Keratinocyte (primary cell): ENCODE data around the gene CFAP57. TPM values are rescaled to one million over a fixed set of nuclear protein-coding genes. Genes with fewer than 3 reads are reported as not detected.

Experiments
- DNase-seq: peaks from one replicate; pipeline ENCODE4 v3.0.0-alpha.2; 2011; ENCODE audit warnings: low read depth, missing footprints, low spot score
- FAIRE-seq: peaks from 2 replicates; lab custom pipeline; 2011; peaks lifted over from hg19 to GRCh38; lab: Jason Lieb, UNC
- H2AFZ ChIP-seq: 2 replicates; pipeline ENCODE4 v1.6.0; 2012; ENCODE audit warnings: low read length, control low read depth, inconsistent platforms; ENCODE audit not compliant: control insufficient read depth
- H3K27ac ChIP-seq: 2 replicates; pipeline ENCODE4 v1.5.1; 2011; ENCODE audit warnings: low read length; ENCODE audit not compliant: control insufficient read depth, insufficient read depth
- H3K27me3 ChIP-seq: 3 replicates; pipeline ENCODE4 v1.6.0; 2011; ENCODE audit warnings: low read length; ENCODE audit not compliant: control insufficient read depth, insufficient read depth; ENCODE audit errors: extremely low read depth
- H3K36me3 ChIP-seq, 2 experiments: 2 replicates in 1 of 2; 3 replicates in 1 of 2; pipeline ENCODE4 v1.5.1; 2011; ENCODE audit warnings: low read length in 2 of 2, mild to moderate bottlenecking in 1 of 2; ENCODE audit not compliant: control insufficient read depth in 2 of 2, insufficient read depth in 2 of 2; ENCODE audit errors: extremely low read depth in 1 of 2
- H3K4me1 ChIP-seq: 3 replicates; pipeline ENCODE4 v1.5.1; 2011; ENCODE audit warnings: low read length; ENCODE audit not compliant: control insufficient read depth, insufficient read depth; ENCODE audit errors: extremely low read depth
- H3K4me2 ChIP-seq: 3 replicates; pipeline ENCODE4 v1.6.0; 2011; ENCODE audit warnings: low read depth, low read length; ENCODE audit not compliant: control insufficient read depth, insufficient read depth; ENCODE audit errors: extremely low read depth
- H3K4me3 ChIP-seq, 3 experiments: fragments of 200-600 bp in 1 of 3; sonication (generic) in 1 of 3; 2 replicates in 2 of 3; 3 replicates in 1 of 3; pipeline ENCODE4 v1.5.1; 2011 to 2016; ENCODE audit warnings: low read length in 3 of 3, mild to moderate bottlenecking in 3 of 3, control low read depth in 2 of 3, inconsistent platforms in 1 of 3, low read depth in 1 of 3, mixed read lengths in 1 of 3, mixed run types in 1 of 3, moderate library complexity in 1 of 3; ENCODE audit not compliant: control insufficient read depth in 2 of 3, insufficient read depth in 2 of 3; ENCODE audit errors: extremely low read depth in 1 of 3
- H3K79me2 ChIP-seq: 2 replicates; pipeline ENCODE4 v1.6.0; 2012; ENCODE audit warnings: low read length; ENCODE audit not compliant: control insufficient read depth, insufficient read depth
- H3K9ac ChIP-seq: 3 replicates; pipeline ENCODE4 v1.6.0; 2011; ENCODE audit warnings: low read length; ENCODE audit not compliant: control insufficient read depth, insufficient read depth; ENCODE audit errors: extremely low read depth
- H3K9me1 ChIP-seq: 3 replicates; pipeline ENCODE4 v1.6.0; 2011; ENCODE audit warnings: low read length; ENCODE audit not compliant: control insufficient read depth, insufficient read depth; ENCODE audit errors: extremely low read depth
- H3K9me3 ChIP-seq: 2 replicates; pipeline ENCODE4 v1.5.1; 2012; ENCODE audit warnings: low read depth, low read length; ENCODE audit not compliant: control insufficient read depth
- H4K20me1 ChIP-seq: 3 replicates; pipeline ENCODE4 v1.6.0; 2011; ENCODE audit warnings: low read length; ENCODE audit not compliant: control insufficient read depth, insufficient read depth; ENCODE audit errors: extremely low read depth
- CTCF ChIP-seq, 3 experiments: IDR thresholded peaks in 1 of 3; conservative IDR thresholded peaks in 1 of 3; optimal IDR thresholded peaks in 1 of 3; 2 replicates in 2 of 3; 3 replicates in 1 of 3; pipeline versions ENCODE3 to v1.5.1; 2011; ENCODE audit warnings: low read length in 3 of 3, mild to moderate bottlenecking in 3 of 3, moderate library complexity in 2 of 3, control low read depth in 1 of 3, inconsistent platforms in 1 of 3; ENCODE audit not compliant: insufficient read depth in 2 of 3; ENCODE audit errors: extremely low read depth in 1 of 3
- EZH2 ChIP-seq: IDR thresholded peaks from one replicate; pipeline ENCODE4 v1.6.1; 2012; ENCODE audit warnings: inconsistent platforms, mild to moderate bottlenecking, low read length, moderate library complexity
- dilution Hi-C: fragments of 300-500 bp; cut with MboI; formaldehyde crosslinking; loops from one replicate; pipeline ENCODE4 v1.7.0; 2020; ENCODE audit warnings: low sequenced_read_pairs; ENCODE audit not compliant: extremely low pct_ligation_motif_present
- polyA plus RNA-seq, 5 experiments: library from polyadenylated mRNA; depleted of rRNA in 3 of 5; stranded (reverse) in 3 of 5; stranded (forward) in 1 of 5; unstranded in 1 of 5; fragments of >200 nt; gene quantifications; 1 replicate in 1 of 5; 2 replicates in 3 of 5; 3 replicates in 1 of 5; pipeline versions ENCODE4 v1.2.1 to v1.2.3, GENCODE V29; 2011 to 2012; ENCODE audit warnings: missing spikeins in 2 of 5, low read depth in 1 of 5, low replicate concordance in 1 of 5

CFAP57 gene
- polyA plus RNA-seq, 1 donor (not counting 4 experiments of a cell fraction or from before 2014, with no cell fraction given), result 0.39 TPM

DNA sequence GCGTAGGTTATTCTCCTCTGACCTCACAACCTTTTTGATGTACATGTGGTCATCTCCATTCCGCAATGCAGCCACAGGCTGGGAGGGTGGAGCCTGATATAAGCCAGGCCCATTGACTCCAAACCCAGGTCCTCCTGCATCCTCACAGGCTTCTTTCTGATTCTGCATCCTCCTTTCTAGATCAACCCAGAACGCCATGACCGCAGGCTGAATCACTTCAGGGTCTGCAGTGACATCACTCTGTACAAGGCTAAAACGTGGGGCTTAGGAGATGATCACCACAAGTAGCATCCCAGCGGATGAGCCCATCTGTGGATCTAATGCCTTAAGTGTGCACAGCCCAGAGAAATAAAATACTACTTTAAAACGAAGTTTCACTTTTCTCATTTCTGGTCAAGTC is 16.1 kb upstream of the CFAP57 start:
- DNase-seq (no peak), FAIRE-seq (no peak)
- Histone ChIP-seq H3K4me2 (no peak overlapping the region), H3K4me3 (no peak overlapping the region), H2AFZ (no peak overlapping the region), H3K79me2 (no peaks in the 10 kb centered on the region), H3K4me1 (peaks cover 13% of the 10 kb centered on the region), H3K27me3 (no peaks in the 10 kb centered on the region), H3K27ac (no peak overlapping the region), H3K36me3 (no peaks in the 10 kb centered on the region), H4K20me1 (no peaks in the 10 kb centered on the region), H3K9me1 (no peaks in the 10 kb centered on the region), H3K9me3 (no peaks in the 10 kb centered on the region), H3K9ac (no peak overlapping the region)
- TF ChIP-seq CTCF (optimal IDR thresholded peaks at IDR 0.05 in 1 of 3, IDR thresholded peaks at IDR 0.05 in 1 of 3, conservative IDR thresholded peaks at IDR 0.05 in 1 of 3; ENCODE audit: extremely low read depth in 1 of 3, insufficient read depth in 2 of 3, low read length in 3 of 3), result no peak
- TF ChIP-seq EZH2, result no peak
- dilution Hi-C loops, result no loop called here

DNA sequence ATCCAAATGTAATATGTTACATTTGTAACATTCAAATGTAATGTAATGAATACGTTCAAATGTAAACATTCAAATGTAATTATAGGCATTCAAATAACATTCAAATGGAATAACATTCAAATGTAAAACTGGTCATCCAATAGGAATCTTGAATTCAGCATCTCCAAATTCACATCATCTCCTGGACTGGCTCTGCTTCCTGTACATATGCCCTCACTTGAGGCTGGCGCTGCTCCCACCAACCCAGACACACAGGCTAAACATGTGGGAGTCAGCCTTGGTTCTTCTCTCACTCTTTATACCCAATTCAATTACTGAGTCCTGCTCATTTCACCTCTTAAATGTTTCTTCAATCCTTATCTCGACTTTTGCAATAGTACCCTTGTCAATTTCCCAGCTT is 7.0 kb upstream of the CFAP57 start:
- Histone ChIP-seq H4K20me1 (peaks cover 2% of the 10 kb centered on the region), H3K4me1 (peaks cover under 1% of the 10 kb centered on the region), H3K27me3 (no peaks in the 10 kb centered on the region), H3K36me3 (peaks cover 27 to 53% of the 10 kb centered on the region in 2 experiments), H3K9me3 (no peaks in the 10 kb centered on the region), H3K9me1 (no peaks in the 10 kb centered on the region), H3K4me2 (no peak overlapping the region), H3K4me3 (no peak overlapping the region), H2AFZ (no peak overlapping the region), H3K27ac (no peak overlapping the region), H3K79me2 (peaks cover 15% of the 10 kb centered on the region), H3K9ac (no peak overlapping the region)
- TF ChIP-seq EZH2 (no peak), CTCF (optimal IDR thresholded peaks at IDR 0.05 in 1 of 3, IDR thresholded peaks at IDR 0.05 in 1 of 3, conservative IDR thresholded peaks at IDR 0.05 in 1 of 3; ENCODE audit: extremely low read depth in 1 of 3, insufficient read depth in 2 of 3, low read length in 3 of 3) (no peak)
- DNase-seq (no peak), FAIRE-seq (no peak)
- dilution Hi-C loops, result no loop called here
